Esophagus (tissue), 2 donors: ENCODE data around the gene SMIM22. TPM values are rescaled to one million over a fixed set of nuclear protein-coding genes. Genes with fewer than 3 reads are reported as not detected.

Source experiments
- H3K27ac ChIP-seq, 2 donors: one replicate each; pipeline ENCODE4 v1.5.1; 2013; ENCODE audit warnings: low read depth in 2 of 2, mild to moderate bottlenecking in 2 of 2, inconsistent platforms in 1 of 2, low read length in 1 of 2, moderate library complexity in 1 of 2
- H3K27me3 ChIP-seq, 2 donors: one replicate each; pipeline ENCODE4 v1.6.1; 2013; ENCODE audit warnings: low read length in 2 of 2, control low read depth in 1 of 2, mild to moderate bottlenecking in 1 of 2; ENCODE audit not compliant: insufficient read depth in 2 of 2, control insufficient read depth in 1 of 2
- H3K36me3 ChIP-seq, 2 donors: one replicate each; pipeline ENCODE4 v1.6.1; 2013; ENCODE audit warnings: low read length in 1 of 2; ENCODE audit not compliant: control insufficient read depth in 2 of 2, insufficient read depth in 2 of 2
- H3K4me1 ChIP-seq, 2 donors: one replicate each; pipeline ENCODE4 v1.6.1; 2013; ENCODE audit warnings: low read length in 1 of 2; ENCODE audit not compliant: control insufficient read depth in 2 of 2, insufficient read depth in 2 of 2
- H3K4me3 ChIP-seq, 2 donors: one replicate each; pipeline ENCODE4 v1.5.1; 2013; ENCODE audit warnings: low read length in 2 of 2, mild to moderate bottlenecking in 2 of 2, low read depth in 1 of 2, moderate library complexity in 1 of 2
- H3K9me3 ChIP-seq, 2 donors: one replicate each; pipeline ENCODE4 v1.6.1; 2013; ENCODE audit warnings: mild to moderate bottlenecking in 2 of 2, low read depth in 1 of 2, low read length in 1 of 2, moderate library complexity in 1 of 2; ENCODE audit not compliant: control insufficient read depth in 2 of 2, insufficient read depth in 1 of 2
- WGBS, 2 donors: extraction: QIAGEN DNeasy Blood & Tissue Kit; methylation state at CpG; one replicate each; pipeline ENCODE4 v1.1.7; 2013; 5-methylcytosine and 5-hydroxymethylcytosine counted together
- polyA plus RNA-seq, 2 donors: library from polyadenylated mRNA; stranded (reverse); fragments of 200-250 nt; gene quantifications; one replicate each; pipeline ENCODE4 v1.2.3, GENCODE V29; 2013
- donor health status: healthy with polysubstance abuse.
- donor health status: Bipolar disorder and iron deficiency.

SMIM22 gene
- polyA plus RNA-seq, result 10 to 100 TPM; 20.1 to 28.6 TPM

DNA sequence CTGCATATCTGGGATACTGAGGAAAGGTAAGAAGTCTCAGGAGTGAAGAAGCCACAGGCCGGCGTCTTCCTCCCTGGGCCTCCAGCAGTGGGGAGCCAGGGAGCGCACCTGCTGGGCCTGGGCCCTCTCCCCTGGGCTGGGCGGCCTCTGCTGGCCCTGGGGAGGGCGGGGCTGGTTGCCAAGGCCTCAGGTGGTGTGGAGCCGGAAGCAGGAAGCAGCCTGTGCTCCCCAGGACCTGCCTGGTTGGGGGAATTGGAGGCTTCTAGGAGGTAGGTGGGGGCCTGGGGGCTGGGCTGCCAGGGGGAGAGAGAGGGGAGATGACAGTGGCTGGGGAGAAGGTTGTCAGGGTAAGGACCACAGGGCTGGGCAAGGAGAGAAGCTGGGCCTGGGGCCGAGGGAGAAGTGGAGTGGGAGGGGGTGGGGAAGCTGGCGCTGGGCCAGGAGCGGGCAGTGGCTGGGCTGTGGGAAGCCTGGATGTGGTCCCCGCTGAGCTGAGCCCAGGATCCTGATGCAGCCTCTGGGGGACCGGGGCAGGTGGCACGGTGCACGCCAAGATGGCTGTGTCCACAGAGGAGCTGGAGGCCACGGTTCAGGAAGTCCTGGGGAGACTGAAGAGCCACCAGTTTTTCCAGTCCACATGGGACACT lies at the start of gene SMIM22:
SMIM22 (plus strand) TSS at position 189 of the 647 bp plus-strand sequence; CDS start at position 555, 366 bp downstream.
- WGBS, 2 donors, result 56 to 69% methylated on average over 14 of the region's 14 CpGs
- Histone ChIP-seq H3K27me3 (no peaks in the 10 kb centered on the region), H3K4me3 (peak within 1 kb of the TSS; percentile 5 to 19), H3K36me3 (peaks cover 7 to 20% of the 10 kb centered on the region in 2 donors), H3K9me3 (no peaks in the 10 kb centered on the region), H3K27ac (no peak within 1 kb of the TSS), H3K4me1 (peaks cover 0 to 4% of the 10 kb centered on the region in 2 donors)

- Histone ChIP-seq H3K27ac (no peak overlapping the region), H3K9me3 (no peaks in the 10 kb centered on the region), H3K27me3 (no peaks in the 10 kb centered on the region), H3K4me1 (peaks cover 0 to 7% of the 10 kb centered on the region in 2 donors), H3K4me3 (no peak overlapping the region), H3K36me3 (peaks cover 3 to 5% of the 10 kb centered on the region in 2 donors)
- WGBS, 2 donors, result 87% methylated on average over 8 of the region's 8 CpGs
Observed at GRCh38 chr16:4746215-4746614, 49.0 kb upstream of the SMIM22 start.

DNA sequence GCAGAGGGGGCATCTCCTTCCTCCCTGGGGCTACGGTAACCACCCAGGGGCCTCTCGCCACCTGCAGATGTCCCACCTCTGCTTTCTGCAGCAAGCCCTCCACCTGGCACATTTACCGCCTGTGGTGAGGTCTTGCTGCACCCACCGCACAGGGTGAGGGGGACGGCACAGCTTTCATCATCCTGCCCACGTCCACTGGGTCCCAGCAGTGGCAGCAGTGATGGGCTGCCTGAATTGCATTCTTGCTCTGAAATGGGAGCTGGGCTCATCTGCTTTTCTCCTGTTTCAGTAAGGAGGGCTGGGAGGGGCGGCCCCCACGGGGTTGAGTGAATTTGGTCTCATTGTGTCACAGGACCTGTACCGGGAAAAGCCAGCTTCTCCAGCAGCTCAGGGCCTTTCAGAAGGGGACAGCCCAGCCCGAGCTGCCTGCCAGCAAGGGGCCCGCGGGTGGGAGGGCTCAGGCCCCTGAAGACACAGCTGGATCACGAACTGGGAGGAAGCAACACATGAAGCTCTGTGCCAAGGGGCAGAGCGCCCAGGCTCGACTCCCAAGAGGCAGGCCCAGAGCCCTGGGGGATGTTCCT lies 48.1 kb upstream of the SMIM22 start:
- WGBS, 2 donors, result 47 to 55% methylated on average over 15 of the region's 15 CpGs
- Histone ChIP-seq H3K27me3 (no peaks in the 10 kb centered on the region), H3K4me3 (no peak overlapping the region), H3K36me3 (peaks cover 6 to 13% of the 10 kb centered on the region in 2 donors), H3K9me3 (no peaks in the 10 kb centered on the region), H3K27ac (no peak overlapping the region), H3K4me1 (peaks cover 0 to 7% of the 10 kb centered on the region in 2 donors)

- peaks cover 6 to 23% of the 10 kb centered on the region in 2 donors for H3K36me3 ChIP-seq
Observed at GRCh38 chr16:4747906-4748681, 47.1 kb upstream of the SMIM22 start.

DNA sequence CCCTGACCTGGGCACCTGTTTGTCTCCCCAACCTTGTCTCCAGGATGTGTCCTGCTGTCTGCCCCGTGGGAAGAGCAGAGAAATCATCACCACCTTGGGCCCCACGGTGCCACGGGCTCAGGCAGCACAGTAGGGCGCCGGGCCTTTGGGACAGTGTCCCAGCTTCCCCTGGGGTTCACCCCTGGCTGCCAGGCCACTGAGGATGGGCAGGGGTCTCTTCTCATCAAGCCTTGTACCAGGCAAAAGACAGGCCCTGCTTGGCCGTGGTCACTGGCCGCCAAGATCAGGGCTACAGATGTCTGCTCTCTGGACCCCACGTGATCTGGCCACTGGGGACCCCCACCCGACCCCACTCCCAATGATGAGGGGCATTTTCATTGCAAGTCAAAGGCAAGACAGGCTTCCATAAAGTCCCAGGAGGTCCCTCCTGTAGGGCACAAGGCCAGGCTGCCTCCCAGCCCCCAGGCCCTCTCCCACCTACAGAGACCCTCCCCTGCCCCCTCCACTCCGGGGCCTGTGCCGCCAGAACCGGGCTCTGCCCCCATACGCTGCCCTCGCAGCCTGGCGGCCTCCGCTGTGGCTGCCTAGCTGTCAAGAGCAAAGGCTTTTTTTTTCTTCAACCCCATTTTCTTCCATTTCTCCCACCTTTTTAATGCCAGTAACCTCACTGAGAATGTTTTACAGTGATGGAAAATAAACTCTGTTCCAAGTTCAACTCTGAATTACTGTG lies 46.3 kb upstream of the SMIM22 start:
- H3K4me1 ChIP-seq, result peaks cover 0 to 4% of the 10 kb centered on the region in 2 donors
- H3K4me3 ChIP-seq, result no peak overlapping the region
- 87 to 89% methylated on average over 16 of the region's 16 CpGs for WGBS, 2 donors
- H3K9me3 ChIP-seq, result no peaks in the 10 kb centered on the region
- H3K36me3 ChIP-seq, result peaks cover 6 to 30% of the 10 kb centered on the region in 2 donors
- no peaks in the 10 kb centered on the region for H3K27me3 ChIP-seq
- no peak overlapping the region for H3K27ac ChIP-seq

More at GRCh38 chr16:4747906-4748681, 47.1 kb upstream of the SMIM22 start:
- H3K9me3 ChIP-seq, result no peaks in the 10 kb centered on the region
- H3K27ac ChIP-seq, result no peak overlapping the region
- peaks cover 0 to 7% of the 10 kb centered on the region in 2 donors for H3K4me1 ChIP-seq
- WGBS, 2 donors, result 69 to 71% methylated on average over 14 of the region's 14 CpGs
- no peak overlapping the region for H3K4me3 ChIP-seq
- H3K27me3 ChIP-seq, result no peaks in the 10 kb centered on the region

DNA sequence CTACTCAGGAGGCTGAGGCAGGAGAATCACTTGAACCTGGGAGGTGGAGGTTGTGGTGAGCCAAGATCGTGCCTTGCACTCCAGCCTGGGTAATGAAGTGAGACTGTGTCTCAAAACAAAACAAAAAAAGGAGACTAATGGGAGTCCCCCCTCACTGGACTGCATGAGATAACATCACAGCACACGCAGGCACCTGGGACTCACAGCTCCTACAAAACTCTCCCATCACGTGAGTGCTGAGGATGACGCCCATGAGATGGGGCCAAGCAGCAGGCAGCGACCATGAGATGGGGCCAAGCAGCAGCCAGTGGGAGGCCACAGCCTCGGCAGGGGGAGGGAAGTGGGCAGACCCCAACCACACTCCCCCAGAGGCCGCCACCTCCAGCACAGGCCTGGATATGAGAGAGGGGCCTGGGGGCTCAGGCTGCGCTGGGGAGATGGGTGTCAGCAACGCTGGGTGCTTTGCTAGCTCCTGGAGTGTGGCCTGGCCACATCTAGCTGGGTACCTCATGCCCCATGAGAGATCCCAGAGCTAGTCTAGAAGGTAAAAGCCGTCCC lies 45.4 kb upstream of the SMIM22 start:
- Histone ChIP-seq H3K4me3 (no peak overlapping the region), H3K36me3 (peaks cover 6 to 33% of the 10 kb centered on the region in 2 donors), H3K27ac (no peak overlapping the region), H3K9me3 (peaks cover 0 to under 1% of the 10 kb centered on the region in 2 donors), H3K4me1 (peaks cover 0 to 4% of the 10 kb centered on the region in 2 donors), H3K27me3 (no peaks in the 10 kb centered on the region)
- 86 to 87% methylated on average over 10 of the region's 10 CpGs for WGBS, 2 donors

DNA sequence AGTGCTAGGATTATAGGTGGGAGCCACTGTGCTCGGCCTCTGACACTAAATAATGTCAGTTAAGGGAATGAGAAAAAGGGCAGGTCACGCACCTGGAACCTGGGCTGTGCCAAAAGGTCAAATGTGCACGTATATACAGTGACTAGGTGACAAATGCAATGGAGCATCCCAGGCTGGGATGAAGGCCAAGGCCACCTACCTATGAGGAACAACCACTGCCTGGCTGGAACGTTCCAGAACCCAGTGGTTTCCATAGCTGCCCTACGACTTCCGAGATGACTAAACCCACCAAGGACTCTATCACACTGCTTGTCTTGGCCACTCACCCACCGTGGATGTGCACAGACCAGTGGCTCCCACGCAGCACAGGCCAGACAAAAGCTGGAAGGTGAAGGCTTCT lies 44.3 kb upstream of the SMIM22 start:
- H3K9me3 ChIP-seq, result peaks cover 0 to 2% of the 10 kb centered on the region in 2 donors
- WGBS, 2 donors, result 79 to 81% methylated on average over 8 of the region's 8 CpGs
- peaks cover 0 to 4% of the 10 kb centered on the region in 2 donors for H3K4me1 ChIP-seq
- H3K4me3 ChIP-seq, result no peak overlapping the region
- peaks cover 6 to 37% of the 10 kb centered on the region in 2 donors for H3K36me3 ChIP-seq
- no peaks in the 10 kb centered on the region for H3K27me3 ChIP-seq
- H3K27ac ChIP-seq, result no peak overlapping the region

GRCh38 chr16:4752351-4753100 lies 42.6 kb upstream of the SMIM22 start:
- Histone ChIP-seq H3K36me3 (peaks cover 6 to 38% of the 10 kb centered on the region in 2 donors), H3K9me3 (peaks cover 0 to 2% of the 10 kb centered on the region in 2 donors), H3K4me3 (no peak overlapping the region), H3K27me3 (no peaks in the 10 kb centered on the region), H3K27ac (no peak overlapping the region), H3K4me1 (no peaks in the 10 kb centered on the region)
- WGBS, 2 donors, result 95 to 96% methylated on average over 40 to 44 of the region's 44 CpGs
